GM12878 (cell line): ENCODE results near the gene WRAP73. TPM values are rescaled to one million over a fixed set of nuclear protein-coding genes. Genes with fewer than 3 reads are reported as not detected.

Experiments
- ATAC-seq: fragments of 200-7000 bp; cut with Tn5 transposase; 3 replicates; pipeline ENCODE4 v1.9.1; 2020; ENCODE audit warnings: mild to moderate bottlenecking, moderate library complexity
- BruUV-seq: library from RNA; stranded (reverse); fragments of 400-500 nt; replicated peaks from 2 replicates; lab custom pipeline; 2021; lab: Mats Ljungman, UMichigan
- CTCF ChIA-PET: fragments of 300-600 bp; sonication (Branson Sonifier 250); formaldehyde crosslinking; extraction: SDS; loops from one replicate; lab custom pipeline; 2021; ENCODE audit warnings: inconsistent platforms; lab: Yijun Ruan, JAX
- POLR2A ChIA-PET: fragments of 350-600 bp; formaldehyde crosslinking; extraction: SDS; loops from one replicate; lab custom pipeline; 2021; ENCODE audit warnings: inconsistent platforms; lab: Charles Lee
- RAD21 ChIA-PET: fragments of 300-600 bp; sonication (Branson Sonifier 250); formaldehyde crosslinking; loops from one replicate; lab custom pipeline; 2023; ENCODE audit warnings: antibody characterized with exemption; ENCODE audit not compliant: unreplicated experiment; lab: Charles Lee
- SMC1A ChIA-PET: fragments of 300-600 bp; sonication (Branson Sonifier 250); formaldehyde crosslinking; loops from one replicate; lab custom pipeline; 2023; ENCODE audit not compliant: unreplicated experiment, uncharacterized antibody; lab: Charles Lee
- DNase-seq: peaks from one replicate; pipeline ENCODE4 v3.0.0-alpha.2; 2011; ENCODE audit warnings: low read depth, low spot score
- FAIRE-seq: peaks from 3 replicates; lab custom pipeline; 2011; peaks lifted over from hg19 to GRCh38; lab: Jason Lieb, UNC
- H2AFZ ChIP-seq: 2 replicates; pipeline ENCODE4 v1.6.0; 2011; ENCODE audit warnings: low read depth, low read length, control low read depth; ENCODE audit not compliant: control insufficient read depth
- H3K27ac ChIP-seq: 2 replicates; pipeline ENCODE4 v1.5.1; 2011; ENCODE audit warnings: control low read depth; ENCODE audit not compliant: control insufficient read depth, insufficient read depth
- H3K27me3 ChIP-seq, 2 experiments: replicated peaks in 1 of 2; 2 replicates each; pipeline versions ENCODE4 v1.6.0 to v1.6.1; 2011; ENCODE audit warnings: low read length in 1 of 2; ENCODE audit not compliant: control insufficient read depth in 2 of 2, insufficient read depth in 2 of 2
- H3K36me3 ChIP-seq, 2 experiments: 2 replicates each; pipeline ENCODE4 v1.5.1; 2011; ENCODE audit warnings: low read length in 1 of 2; ENCODE audit not compliant: control insufficient read depth in 2 of 2, insufficient read depth in 2 of 2
- H3K4me1 ChIP-seq: 2 replicates; pipeline ENCODE4 v1.6.1; 2011; ENCODE audit warnings: mild to moderate bottlenecking, low read length, moderate library complexity, mixed read lengths; ENCODE audit not compliant: control insufficient read depth, insufficient read depth
- H3K4me2 ChIP-seq: 2 replicates; pipeline ENCODE4 v1.6.0; 2011; ENCODE audit warnings: control low read depth; ENCODE audit not compliant: control insufficient read depth, insufficient read depth
- H3K4me3 ChIP-seq: fragments of 200-600 bp; sonication (generic); 2 replicates; pipeline ENCODE4 v1.5.1; 2016
- H3K79me2 ChIP-seq: 2 replicates; pipeline ENCODE4 v1.6.0; 2011; ENCODE audit warnings: low read length; ENCODE audit not compliant: control insufficient read depth, insufficient read depth
- H3K9ac ChIP-seq: 2 replicates; pipeline ENCODE4 v1.8.0; 2011; ENCODE audit warnings: low read length, control low read depth, mixed read lengths; ENCODE audit not compliant: control insufficient read depth, insufficient read depth
- H3K9me3 ChIP-seq: replicated peaks from 3 replicates; pipeline ENCODE4 v1.5.1; 2011; ENCODE audit warnings: mild to moderate bottlenecking, low read length; ENCODE audit not compliant: control insufficient read depth, insufficient read depth
- H4K20me1 ChIP-seq: 2 replicates; pipeline ENCODE4 v1.6.0; 2011; ENCODE audit not compliant: control insufficient read depth, insufficient read depth
- ATF3 ChIP-seq: IDR thresholded peaks from 2 replicates; pipeline ENCODE4 v1.6.1; 2011; ENCODE audit warnings: low read depth, mild to moderate bottlenecking, low read length, moderate library complexity, borderline replicate concordance; ENCODE audit errors: extremely low read depth
- CBX5 ChIP-seq: sonication (generic); IDR thresholded peaks from 2 replicates; pipeline ENCODE4 v1.6.1; 2016; ENCODE audit warnings: low read depth, moderate library complexity, mild to moderate bottlenecking, inconsistent platforms
- CHD1 ChIP-seq: IDR thresholded peaks from 2 replicates; pipeline ENCODE4 v1.6.1; 2012; ENCODE audit warnings: low read depth, low read length, improper control_type of control experiment
- EED ChIP-seq: sonication (generic); IDR thresholded peaks from 2 replicates; pipeline ENCODE4 v1.6.1; 2016; ENCODE audit warnings: antibody characterized with exemption, low read depth
- HDAC6 ChIP-seq: fragments of 200-600 bp; sonication (generic); IDR thresholded peaks from one replicate; pipeline ENCODE4 v1.8.0; 2017; ENCODE audit warnings: antibody characterized with exemption; ENCODE audit not compliant: unreplicated experiment
- LARP7 ChIP-seq: fragments of 450-650 bp; IDR thresholded peaks from 2 replicates; pipeline ENCODE4 v1.6.1; 2017; ENCODE audit warnings: mild to moderate bottlenecking
- NR2C1 ChIP-seq: fragments of 450-650 bp; IDR thresholded peaks from 2 replicates; pipeline ENCODE4 v1.6.1; 2017; ENCODE audit warnings: antibody characterized with exemption, mild to moderate bottlenecking, moderate library complexity
- POLR2AphosphoS2 ChIP-seq: IDR thresholded peaks from 2 replicates; pipeline ENCODE4 v1.6.1; 2011; ENCODE audit warnings: low read depth, mild to moderate bottlenecking, low read length, improper control_type of control experiment, moderate library complexity
- RAD51 ChIP-seq: fragments of 450-650 bp; IDR thresholded peaks from 2 replicates; pipeline ENCODE4 v1.6.1; 2016; ENCODE audit warnings: moderate library complexity, mild to moderate bottlenecking, inconsistent platforms
- SMARCA5 ChIP-seq: fragments of 450-650 bp; IDR thresholded peaks from 2 replicates; pipeline ENCODE4 v1.6.1; 2017; ENCODE audit warnings: mild to moderate bottlenecking
- STAT3 ChIP-seq: IDR thresholded peaks from 2 replicates; pipeline ENCODE4 v1.6.1; 2011; ENCODE audit warnings: low read depth, low read length, improper control_type of control experiment
- WGBS: methylation state at CpG from one replicate; pipeline ENCODE4 v1.1.6; 2016; ENCODE audit warnings: low lambda C conversion rate; ENCODE audit not compliant: insufficient replicate concordance, insufficient coverage; ENCODE audit errors: missing lambda C conversion rate; 5-methylcytosine and 5-hydroxymethylcytosine counted together
- in situ Hi-C: fragments of 300-500 bp; cut with MboI; formaldehyde crosslinking; loops from 9 replicates; pipeline ENCODE4 v1.14.3; 2018; ENCODE audit warnings: mixed read lengths
- intact Hi-C: fragments of 100-400 bp; cut with micrococcal nuclease; formaldehyde crosslinking; loops from one replicate; pipeline ENCODE4 v1.14.2; 2022; ENCODE audit not compliant: unreplicated experiment
- polyA plus RNA-seq, 11 experiments: library from polyadenylated mRNA; depleted of rRNA in 4 of 11; unstranded in 6 of 11; stranded (reverse) in 5 of 11; fragments of >200 nt; fragmentation: Nextera tagmentation in 4 of 11; fragmentation: Illumina TruSeq in 1 of 11; extraction: Ambion mirVana in 4 of 11; extraction: Trizol in 1 of 11; gene quantifications; 1 replicate in 1 of 11; 2 replicates in 10 of 11; pipeline versions ENCODE4 v1.2.1 to v1.2.3, GENCODE V29; 2011 to 2016; ENCODE audit warnings: inconsistent platforms in 2 of 11, missing spikeins in 2 of 11, low read depth in 1 of 11
- total RNA-seq, 4 experiments: library from RNA; depleted of rRNA in 3 of 4; stranded (reverse); fragments of >200 nt in 3 of 4; fragmentation: Illumina TruSeq in 1 of 4; extraction: Trizol in 1 of 4; gene quantifications; 2 replicates each; pipeline versions ENCODE4 v1.2.1 to v1.2.3, GENCODE V29; 2013 to 2021

Gene WRAP73
- total and polyA plus RNA-seq, 10 of the 15 experiments (the other 5 are each of a cell fraction or from before 2014, with no cell fraction given): 3.2 to 65.8 (median 48.0) TPM

- ChIA-PET CTCF (interaction anchor here (0.6 kb wide), 1 partner anchor 121 kb away, joined by 3 read pairs; no protein-coding TSS in a partner anchor), RAD21 (interaction anchor here (0.8 kb wide), 1 partner anchor 11 kb away, joined by 3 read pairs; no protein-coding TSS in a partner anchor), POLR2A (no interaction called here), SMC1A (no interaction called here)
- Histone ChIP-seq H3K4me3 (no peak overlapping the region), H3K27ac (no peak overlapping the region), H3K79me2 (no peaks in the 10 kb centered on the region), H4K20me1 (no peaks in the 10 kb centered on the region), H3K4me2 (no peak overlapping the region), H3K36me3 (no peaks in the 10 kb centered on the region), H3K27me3 (peaks cover 2 to 8% of the 10 kb centered on the region in 2 experiments; a peak in 3 of 4 replicates), H3K4me1 (no peaks in the 10 kb centered on the region), H2AFZ (no peak overlapping the region), H3K9me3 (no peaks in the 10 kb centered on the region), H3K9ac (no peak overlapping the region)
- FAIRE-seq (no peak), DNase-seq (no peak), ATAC-seq (no peak)
- intact Hi-C loops (no loop called here), in situ Hi-C loops (no loop called here)
- BruUV-seq: no TSS peak
- 37% methylated on average over 11 of the region's 18 CpGs for WGBS
- TF ChIP-seq RAD51: no peak
- TF ChIP-seq CBX5: no peak
- no peak for TF ChIP-seq POLR2AphosphoS2
- no peak for TF ChIP-seq NR2C1
- TF ChIP-seq ATF3: no peak
- no peak for TF ChIP-seq CHD1
- no peak for TF ChIP-seq LARP7
- TF ChIP-seq HDAC6: no peak
- no peak for TF ChIP-seq SMARCA5
- TF ChIP-seq EED: no peak
- no peak for TF ChIP-seq STAT3
These were observed 42.2 kb downstream of the WRAP73 start for GRCh38 chr1:3607703-3608065.
